Measurements from ENCODE around the gene AOPEP.

AOPEP gene

GRCh38 chr9:94804316-94804715, 77.8 kb downstream of the AOPEP start:
- FAIRE-seq = no peak
- no peak for DNase-seq (ENCODE audit: insufficient read length, low spot score)
- TF ChIP-seq CTCF (IDR thresholded peaks at IDR 0.05; ENCODE audit: insufficient read depth, missing control alignments) = no peak

GRCh38 chr9:94805051-94805489, 78.6 kb downstream of the AOPEP start:
- FAIRE-seq = no peak
- no peak for TF ChIP-seq CTCF (IDR thresholded peaks at IDR 0.05; ENCODE audit: insufficient read depth, missing control alignments)

GRCh38 chr9:94805585-94805984, 79.1 kb downstream of the AOPEP start:
- no peak for DNase-seq (ENCODE audit: insufficient read length, low spot score)
- no peak for TF ChIP-seq CTCF (IDR thresholded peaks at IDR 0.05; ENCODE audit: insufficient read depth, missing control alignments)
- no peak for FAIRE-seq

More at GRCh38 chr9:94805051-94805489, 78.6 kb downstream of the AOPEP start:
- DNase-seq (ENCODE audit: insufficient read length, low spot score) = no peak

- no peak for FAIRE-seq
- TF ChIP-seq CTCF (IDR thresholded peaks at IDR 0.05; ENCODE audit: insufficient read depth, missing control alignments) = no peak
- no peak for DNase-seq (ENCODE audit: insufficient read length, low spot score)
These were observed 79.9 kb downstream of the AOPEP start for GRCh38 chr9:94806307-94806893.

GRCh38 chr9:94807556-94807955, 81.1 kb downstream of the AOPEP start:
- no peak for TF ChIP-seq CTCF (IDR thresholded peaks at IDR 0.05; ENCODE audit: insufficient read depth, missing control alignments)
- no peak for DNase-seq (ENCODE audit: insufficient read length, low spot score)
- no peak for FAIRE-seq

- no peak for FAIRE-seq
- no peak for TF ChIP-seq CTCF (IDR thresholded peaks at IDR 0.05; ENCODE audit: insufficient read depth, missing control alignments)
- DNase-seq (ENCODE audit: insufficient read length, low spot score) = no peak
These were observed 82.6 kb downstream of the AOPEP start for GRCh38 chr9:94808926-94809700.

- FAIRE-seq (no peak), DNase-seq (ENCODE audit: insufficient read length, low spot score) (no peak)
- no peak for TF ChIP-seq CTCF (IDR thresholded peaks at IDR 0.05; ENCODE audit: insufficient read depth, missing control alignments)
These were observed 83.3 kb downstream of the AOPEP start for GRCh38 chr9:94809778-94810177.

All from D721Med (cell line).